Measurements from ENCODE around the gene PSMD10.

The PSMD10 gene

DNA sequence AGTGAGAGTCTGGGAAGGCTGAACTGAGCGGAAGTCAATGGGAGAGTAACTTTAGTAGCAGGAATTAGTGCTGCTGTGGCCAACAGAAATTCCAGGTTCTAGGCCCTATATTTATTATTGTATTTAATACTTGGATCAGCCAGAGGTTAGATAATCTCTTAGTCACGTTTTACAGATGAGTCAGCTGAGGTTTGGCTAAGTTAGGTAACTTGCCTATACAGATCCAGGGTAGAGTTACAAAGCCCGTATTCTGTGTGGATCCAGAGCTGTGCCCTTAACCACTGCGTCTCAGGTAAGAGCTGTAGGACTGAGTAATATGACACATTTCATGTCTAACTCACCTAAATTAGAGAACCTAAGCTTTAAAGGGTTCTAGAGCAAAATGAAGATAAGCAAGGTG, 20.5 kb downstream of the PSMD10 start:
- no peak for DNase-seq

DNA sequence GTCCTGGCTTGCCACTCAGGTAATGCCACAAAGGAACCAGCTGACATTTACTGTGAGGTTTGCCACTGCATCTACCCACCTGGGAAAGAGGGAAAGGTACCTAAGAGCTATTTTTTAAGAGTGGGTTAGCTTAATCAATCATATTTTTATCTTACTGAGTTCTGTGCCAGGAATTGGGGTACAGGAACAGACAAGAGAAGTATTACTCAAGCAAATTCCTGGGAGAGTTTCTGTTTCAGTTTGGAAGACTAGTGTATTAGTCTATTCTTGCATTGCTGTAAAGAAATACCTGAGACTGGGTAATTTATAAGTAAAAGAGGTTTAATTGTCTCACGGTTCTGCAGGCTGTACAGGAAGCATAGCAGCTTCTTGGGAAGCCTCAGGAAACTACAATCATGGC, 23.2 kb downstream of the PSMD10 start:
- DNase-seq: no peak

DNA sequence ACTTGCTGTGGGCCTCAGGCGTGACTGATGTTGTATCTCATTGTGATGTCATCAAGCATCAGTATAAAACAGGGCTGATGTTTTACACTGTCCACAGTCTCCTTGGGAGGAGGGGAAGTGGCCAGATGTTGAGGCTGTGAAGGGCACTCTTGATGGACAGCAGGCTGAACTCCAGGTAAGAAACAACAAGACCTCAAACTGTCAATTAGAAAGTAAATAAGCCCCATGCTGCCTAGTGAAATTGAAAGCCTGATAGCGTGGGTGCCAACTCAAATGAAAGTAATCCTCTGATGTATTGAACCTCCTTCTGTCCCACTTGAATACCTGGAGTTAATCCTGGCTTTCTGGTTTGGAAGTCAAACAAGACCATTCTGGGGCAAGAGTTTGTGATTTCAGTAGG, 26.7 kb downstream of the PSMD10 start:
- DNase-seq: no peak

DNA sequence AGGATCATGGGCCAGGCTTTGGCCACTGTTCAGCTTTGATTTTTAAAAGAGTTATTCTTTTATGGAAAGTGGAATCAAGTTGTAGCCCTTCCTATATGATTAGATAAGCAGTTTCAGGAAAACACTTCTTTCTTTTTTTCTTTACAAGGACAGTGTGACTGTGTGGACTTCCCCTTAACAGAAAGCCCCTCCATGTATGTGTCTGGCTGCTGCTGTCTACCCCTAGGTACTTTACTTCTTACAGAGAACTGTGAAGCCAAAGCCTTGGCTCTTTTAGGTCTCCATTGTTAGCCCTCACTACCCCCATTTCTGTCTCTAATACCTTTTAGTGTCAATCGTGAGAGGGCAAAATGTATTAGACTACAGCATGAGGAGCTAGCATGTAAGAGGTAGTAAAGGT, 27.3 kb downstream of the PSMD10 start:
- no peak for DNase-seq

DNA sequence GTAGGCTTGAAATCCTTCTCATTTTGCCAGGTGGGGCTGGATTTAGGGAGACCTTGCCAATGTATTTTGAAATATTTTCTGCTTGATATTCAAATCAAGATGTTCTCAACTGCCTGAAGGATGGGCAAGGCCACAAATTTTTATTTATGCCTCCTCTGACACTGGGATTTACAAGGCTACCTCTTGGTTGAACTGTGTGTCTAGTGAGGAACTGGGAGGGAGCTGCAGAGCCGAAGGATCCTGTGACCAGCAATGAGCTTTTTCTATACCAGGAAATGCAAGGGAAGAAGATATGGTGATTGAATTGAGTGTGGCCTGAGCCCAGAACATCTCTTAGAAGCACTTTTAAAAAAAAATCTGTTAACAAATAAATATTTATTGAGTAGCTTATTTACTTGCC, 31.5 kb downstream of the PSMD10 start:
- DNase-seq: no peak

DNA sequence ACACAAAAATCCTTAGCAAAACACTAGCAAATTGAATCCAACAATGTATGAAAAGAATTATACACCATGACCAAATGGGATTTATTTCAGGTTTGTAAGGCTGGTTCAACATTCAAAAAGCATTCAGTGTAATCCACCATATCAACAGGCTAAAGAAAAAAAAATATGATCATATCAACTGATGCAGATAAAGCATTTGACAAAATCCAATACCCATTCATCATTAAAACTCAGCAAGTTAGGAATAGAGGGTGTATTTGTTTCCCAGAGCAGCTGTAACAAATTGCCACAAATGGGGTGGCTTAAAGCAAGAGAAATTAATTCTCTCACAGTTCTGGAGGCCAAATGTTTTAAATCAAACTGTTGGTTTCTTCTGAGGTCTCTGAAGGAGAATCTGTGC, 35.8 kb downstream of the PSMD10 start:
- no peak for DNase-seq

DNA sequence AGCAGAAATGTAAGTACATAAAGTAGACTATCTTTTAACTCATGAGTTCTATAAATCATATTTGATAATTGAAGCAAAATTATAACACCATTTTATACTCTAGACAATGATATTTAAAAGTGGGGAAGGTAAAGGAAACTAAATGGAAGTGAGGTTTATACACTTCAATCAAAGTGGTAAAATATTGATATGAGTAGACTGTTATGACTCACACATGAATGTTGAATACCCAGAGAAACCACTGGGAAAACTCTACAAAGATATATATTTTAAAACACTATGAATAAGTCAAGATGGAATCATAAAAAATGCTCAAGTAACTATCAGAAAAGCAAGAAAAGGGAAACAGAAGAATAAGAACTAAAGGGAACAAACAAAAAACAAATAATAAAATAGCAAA, 38.1 kb downstream of the PSMD10 start:
- no peak for DNase-seq

DNA sequence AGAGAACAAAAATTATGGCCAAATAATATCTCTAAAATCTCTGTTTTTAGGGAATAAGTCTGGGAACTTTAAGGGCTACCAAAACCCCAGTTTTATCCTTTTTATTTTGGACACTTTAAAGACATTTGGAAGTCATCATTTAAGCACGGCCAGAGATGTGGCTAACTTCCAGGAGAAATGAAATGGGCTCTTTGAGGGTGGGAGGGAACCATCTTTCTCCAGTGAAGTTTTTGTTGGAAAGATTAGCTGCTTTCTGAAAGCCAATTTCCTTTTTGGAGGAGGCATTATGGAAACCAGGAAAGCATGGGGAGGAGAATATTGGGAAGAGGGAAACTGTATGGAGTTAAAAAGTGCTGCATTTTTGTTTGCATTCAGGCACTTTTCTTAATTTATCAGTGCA, 41.7 kb downstream of the PSMD10 start:
- no peak for DNase-seq

DNA sequence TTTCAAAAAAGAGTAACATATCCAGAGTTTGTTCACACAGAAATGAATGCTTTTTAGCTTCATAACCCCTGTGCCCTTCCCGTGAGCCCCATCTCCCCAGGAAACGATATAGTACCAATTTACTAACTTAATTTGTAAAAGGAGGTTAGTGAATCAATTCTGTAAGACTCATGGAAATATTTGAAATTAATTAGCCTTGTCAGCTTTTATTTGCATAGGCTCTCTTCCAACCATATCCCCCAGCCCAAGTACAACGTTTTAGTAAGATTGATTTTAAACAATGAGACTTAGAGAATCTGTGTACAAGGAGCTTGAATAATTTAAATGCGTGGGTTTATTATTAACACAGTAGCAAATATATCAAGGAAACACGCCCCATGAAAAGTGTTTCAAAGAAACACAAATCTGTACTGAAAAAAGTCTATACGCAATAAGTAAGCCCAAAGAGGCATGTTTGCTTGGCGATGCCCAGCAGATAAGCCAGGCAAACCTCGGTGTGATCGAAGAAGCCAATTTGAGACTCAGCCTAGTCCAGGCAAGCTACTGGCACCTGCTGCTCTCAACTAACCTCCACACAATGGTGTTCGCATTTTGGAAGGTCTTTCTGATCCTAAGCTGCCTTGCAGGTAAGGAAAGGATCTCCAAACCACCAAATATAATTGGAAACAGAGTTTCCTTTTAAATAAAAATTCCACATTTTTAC, 46.6 kb downstream of the PSMD10 start, which contains the start of gene VSIG1:
VSIG1 (plus strand) TSS at position 512 of the 703 bp plus-strand sequence; CDS start at position 578, 66 bp downstream.
- no peak for DNase-seq

DNA sequence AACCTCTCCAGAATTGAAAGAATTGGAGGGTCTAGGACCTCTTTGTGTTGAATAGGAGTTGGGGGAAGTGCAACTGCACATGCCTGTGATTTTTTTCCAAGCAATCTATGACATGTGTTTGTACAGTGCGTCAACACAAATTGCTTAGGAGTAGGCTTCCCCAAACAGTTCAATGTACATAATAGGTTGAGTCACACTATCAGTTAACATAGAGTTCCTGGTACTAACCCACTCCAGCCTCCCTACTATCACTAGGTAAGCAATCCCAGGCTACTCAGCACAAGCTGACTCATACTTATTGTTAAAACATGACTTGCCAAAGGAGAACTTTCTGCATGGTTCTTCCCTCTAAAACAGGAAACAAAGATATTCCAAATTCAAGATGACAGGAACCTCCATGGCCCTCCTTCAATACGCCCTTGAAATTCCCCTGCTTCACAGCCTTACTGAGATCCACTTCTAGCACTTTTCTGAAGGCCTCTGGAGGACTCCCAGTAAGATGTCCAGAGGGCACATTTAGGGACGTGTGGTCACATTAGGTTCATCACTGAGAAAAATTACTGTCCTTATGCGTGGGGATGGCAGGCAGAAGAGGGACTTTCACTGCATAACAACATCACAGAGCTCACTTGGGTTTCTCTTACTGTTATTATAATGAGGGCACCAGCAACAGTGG, 54.9 kb downstream of the PSMD10 start:
- no peak for DNase-seq

DNA sequence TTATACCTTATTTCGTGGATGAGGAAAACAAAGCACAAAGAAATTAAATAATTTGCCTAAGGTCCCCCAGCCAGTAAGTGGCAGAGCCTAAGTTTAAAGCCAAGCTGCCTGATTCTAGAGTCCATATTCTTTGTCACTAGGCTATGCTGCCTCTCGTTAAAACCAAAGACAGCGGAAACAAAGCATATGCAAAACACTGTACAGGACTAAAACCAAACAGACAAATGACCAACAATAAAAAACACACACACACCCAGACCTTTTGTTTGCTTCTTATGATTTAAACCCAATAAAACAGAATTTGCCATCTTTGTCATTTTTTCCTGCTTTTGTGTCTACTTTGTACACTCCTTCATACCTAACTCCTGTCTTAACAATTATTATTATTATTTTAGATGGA, 56.6 kb downstream of the PSMD10 start:
- DNase-seq: no peak

Measured in activated CD8-positive, alpha-beta memory T cell treated with anti-CD3 and anti-CD28 coated beads for 24 hours (primary cell).